H1 (cell line): ENCODE measurements around the gene TNFRSF6B. TPM values are rescaled to one million over a fixed set of nuclear protein-coding genes. Genes with fewer than 3 reads are reported as not detected.

ENCODE experiments used
- ATF2 ChIP-seq: IDR thresholded peaks from 2 replicates; pipeline ENCODE4 v1.6.1; 2012; ENCODE audit warnings: low read length, inconsistent platforms
- CHD2 ChIP-seq: IDR thresholded peaks from 2 replicates; pipeline ENCODE4 v1.6.1; 2012; ENCODE audit warnings: low read length, improper control_type of control experiment
- JUN ChIP-seq: IDR thresholded peaks from 2 replicates; pipeline ENCODE4 v1.6.1; 2011; ENCODE audit warnings: low read depth, mild to moderate bottlenecking, improper control_type of control experiment, low read length
- POLR2AphosphoS5 ChIP-seq: IDR thresholded peaks from 2 replicates; pipeline ENCODE4 v1.6.1; 2011; ENCODE audit warnings: low read depth, low read length
- SIRT6 ChIP-seq: IDR thresholded peaks from one replicate; pipeline ENCODE4 v1.7.1; 2012; ENCODE audit warnings: low read length, inconsistent platforms
- polyA plus RNA-seq, 7 experiments: library from polyadenylated mRNA; depleted of rRNA in 3 of 7; stranded (reverse) in 5 of 7; unstranded in 2 of 7; fragments of >200 nt in 5 of 7; fragments of 200-250 nt in 2 of 7; gene quantifications; 1 replicate in 5 of 7; 2 replicates in 1 of 7; 4 replicates in 1 of 7; pipeline versions ENCODE4 v1.2.1 to v1.2.3, GENCODE V29; 2011 to 2013; ENCODE audit warnings: missing spikeins in 2 of 7, mixed read lengths in 2 of 7
- total RNA-seq: library from RNA; stranded (reverse); fragmentation: NEBNext Ultra II Directional; extraction: Animal tissue kit (Norgen Biotek cat#: 25700); gene quantifications from 2 replicates; pipeline ENCODE4 v1.2.1, GENCODE V29; 2021

The TNFRSF6B gene
- total and polyA plus RNA-seq, 2 of the 8 experiments (the other 6 are each of a cell fraction or from before 2014, with no cell fraction given) = 3.1 TPM; not detected in 1

- TF ChIP-seq ATF2 = no peak
- TF ChIP-seq CHD2 = no peak
- no peak for TF ChIP-seq SIRT6
- no peak for TF ChIP-seq JUN
- no peak for TF ChIP-seq POLR2AphosphoS5
These were observed 41.7 kb downstream of the TNFRSF6B start (continued) for GRCh38 chr20:63737945-63738686.
